Stimulated activated CD8-positive, alpha-beta memory T cell treated with anti-CD3 and anti-CD28 coated beads, Interleukin-12 subunit alpha, Interleukin-12 subunit beta, amount 100 ng/mL, for 1 hour (primary cell): ENCODE results near the gene GNG10.
"Not testable (repeated sequence)": the region's sequence is repeated elsewhere in the genome, so short reads cannot be mapped to it uniquely, and the experiment has no call there.

Experiments used
- DNase-seq: peaks from one replicate; pipeline ENCODE4 v3.0.0-alpha.2; 2020; ENCODE audit warnings: low read depth

The GNG10 gene

DNA sequence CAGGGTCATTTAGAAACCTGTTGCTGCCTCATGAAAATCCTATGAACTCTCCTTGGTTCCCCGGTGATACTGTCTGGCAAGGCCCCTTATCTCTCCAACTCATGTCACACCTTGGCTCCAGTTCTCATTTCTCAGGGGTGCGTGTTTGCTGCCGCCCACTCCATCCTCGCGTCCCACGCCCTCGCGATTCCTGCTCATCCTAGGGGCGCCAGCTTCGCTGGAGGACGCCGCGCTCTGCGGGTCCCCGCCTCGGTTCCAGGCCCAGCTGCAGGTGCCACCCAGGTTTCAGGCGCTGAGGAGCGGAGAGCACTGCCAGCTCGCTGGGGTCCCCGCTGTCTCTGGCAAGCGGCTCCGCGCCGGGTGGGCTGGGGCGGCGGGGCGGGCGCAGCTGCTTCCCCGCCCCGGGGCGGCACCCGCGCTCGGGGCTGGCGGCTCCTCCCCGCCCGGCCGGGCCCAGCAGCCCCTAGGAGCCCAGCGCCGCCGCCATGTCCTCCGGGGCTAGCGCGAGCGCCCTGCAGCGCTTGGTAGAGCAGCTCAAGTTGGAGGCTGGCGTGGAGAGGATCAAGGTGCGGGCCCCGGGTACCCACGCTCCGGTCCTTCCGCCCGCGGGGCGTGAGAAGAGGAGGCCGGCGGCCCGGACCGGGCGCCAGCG, at the start of gene GNG10:
Gene GNG10 (plus strand): TSS at position 456 of the 652 bp plus-strand sequence. CDS start 30 bp downstream, at position 486.
- DNase-seq, result peak; percentile 44

DNA sequence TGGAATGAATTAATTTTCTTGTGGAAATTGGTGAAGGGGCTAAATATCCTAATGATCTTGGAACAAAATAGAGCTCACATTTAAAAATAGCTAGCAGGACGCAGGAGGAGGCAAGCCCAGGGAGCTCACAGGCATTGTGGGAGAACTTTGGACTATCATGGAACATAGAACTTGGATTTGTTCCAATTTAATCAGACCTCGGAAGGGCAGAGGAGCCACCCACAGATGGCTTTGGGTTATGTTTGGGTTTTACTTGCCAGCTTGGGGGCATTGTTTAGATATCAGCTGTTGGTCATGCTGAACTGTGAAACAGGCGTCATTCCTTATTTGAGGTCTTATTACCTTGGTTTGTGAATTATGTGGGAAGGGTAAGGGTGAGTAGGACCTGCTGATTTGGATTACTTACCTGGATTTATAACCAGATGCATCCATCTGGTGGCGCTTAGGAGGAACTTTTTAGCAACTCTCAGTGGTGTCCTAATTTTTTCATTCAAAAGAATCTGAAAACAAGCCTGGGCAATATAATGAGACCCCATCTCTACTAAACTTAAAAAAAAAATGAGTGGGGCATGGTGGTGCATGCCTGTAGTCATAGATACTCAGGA, 47.9 kb upstream of the GNG10 start:
- DNase-seq, result no peak

DNA sequence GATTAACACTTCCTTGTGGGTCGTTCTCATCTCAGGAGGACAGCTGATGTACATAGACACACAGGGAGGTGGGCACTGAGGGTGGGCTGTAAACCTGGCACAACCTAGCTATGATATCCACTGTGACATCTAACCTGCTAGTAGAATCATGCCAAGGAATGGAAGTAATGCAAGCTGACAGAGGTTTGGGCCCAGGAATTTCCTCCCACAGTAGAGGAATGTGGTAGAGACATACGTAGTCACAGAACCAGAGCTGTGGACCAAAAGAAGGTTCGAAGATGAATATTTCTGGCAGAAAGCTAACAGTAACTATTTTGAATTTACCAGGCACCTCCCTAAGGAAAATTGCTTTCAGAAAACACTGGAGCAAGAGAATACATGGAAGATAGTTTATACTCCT, 45.5 kb upstream of the GNG10 start:
- no peak for DNase-seq

DNA sequence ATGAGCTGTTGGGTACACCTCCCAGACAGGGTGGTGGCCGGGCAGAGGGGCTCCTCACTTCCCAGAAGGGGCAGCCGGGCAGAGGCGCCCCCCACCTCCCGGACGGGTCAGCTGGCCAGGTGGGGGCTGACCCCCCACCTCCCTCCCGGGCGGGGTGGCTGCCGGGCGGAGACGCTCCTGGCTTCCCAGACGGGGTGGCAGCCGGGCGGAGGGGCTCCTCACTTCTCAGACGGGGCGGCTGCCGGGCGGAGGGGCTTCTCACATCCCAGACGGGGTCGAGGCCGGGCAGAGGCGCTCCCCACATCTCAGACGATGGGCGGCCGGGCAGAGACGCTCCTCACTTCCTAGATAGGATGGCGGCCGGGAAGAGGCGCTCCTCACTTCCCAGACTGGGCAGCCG, 44.1 kb upstream of the GNG10 start:
- DNase-seq, result not testable (repeated sequence)

DNA sequence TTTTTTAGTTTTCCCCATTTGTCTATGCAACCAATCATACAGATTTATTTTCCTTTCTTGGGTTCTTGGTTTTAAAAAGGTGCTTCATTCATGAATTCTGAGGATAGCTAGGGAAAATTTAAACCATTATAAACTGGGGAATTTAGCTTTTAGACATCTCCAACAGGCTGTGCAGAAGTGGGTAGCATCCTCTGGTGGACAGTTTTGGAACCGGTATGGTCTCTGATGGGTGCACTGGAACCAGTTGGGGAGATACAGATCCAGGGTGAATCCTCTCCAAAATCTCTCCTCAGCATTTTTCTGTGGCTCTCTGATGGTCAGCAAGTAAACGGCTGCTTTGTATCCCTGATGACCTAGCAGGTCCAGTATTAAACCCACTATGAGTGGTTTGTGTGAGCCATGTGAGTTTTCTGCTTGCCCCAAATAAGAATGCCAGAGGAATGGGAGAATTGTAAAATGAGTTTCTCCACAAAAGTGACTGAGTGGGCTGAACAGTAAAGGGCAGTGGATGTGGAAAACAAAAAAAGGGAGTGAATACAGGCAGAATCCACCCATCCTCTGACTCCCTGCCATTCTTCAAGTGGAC, 39.4 kb upstream of the GNG10 start:
- no peak for DNase-seq

DNA sequence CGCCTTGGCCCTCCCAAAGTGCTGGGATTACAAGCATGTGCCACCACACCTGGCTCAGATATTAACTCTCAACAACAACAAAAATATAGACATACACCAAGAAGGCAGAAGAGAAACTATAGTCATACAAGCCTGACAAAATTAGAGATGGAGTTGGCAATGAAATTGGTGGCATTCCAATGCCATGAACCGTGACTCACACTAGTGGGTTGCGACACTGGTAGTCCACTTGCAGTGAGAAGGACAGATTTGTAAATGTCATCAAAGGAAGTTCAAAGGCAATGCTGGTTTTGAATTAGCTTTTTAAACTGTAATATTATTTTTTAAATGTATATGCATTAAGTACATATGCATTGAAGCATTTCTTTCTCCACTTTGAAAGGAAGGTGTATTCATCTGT, 38.8 kb upstream of the GNG10 start:
- DNase-seq, result no peak

DNA sequence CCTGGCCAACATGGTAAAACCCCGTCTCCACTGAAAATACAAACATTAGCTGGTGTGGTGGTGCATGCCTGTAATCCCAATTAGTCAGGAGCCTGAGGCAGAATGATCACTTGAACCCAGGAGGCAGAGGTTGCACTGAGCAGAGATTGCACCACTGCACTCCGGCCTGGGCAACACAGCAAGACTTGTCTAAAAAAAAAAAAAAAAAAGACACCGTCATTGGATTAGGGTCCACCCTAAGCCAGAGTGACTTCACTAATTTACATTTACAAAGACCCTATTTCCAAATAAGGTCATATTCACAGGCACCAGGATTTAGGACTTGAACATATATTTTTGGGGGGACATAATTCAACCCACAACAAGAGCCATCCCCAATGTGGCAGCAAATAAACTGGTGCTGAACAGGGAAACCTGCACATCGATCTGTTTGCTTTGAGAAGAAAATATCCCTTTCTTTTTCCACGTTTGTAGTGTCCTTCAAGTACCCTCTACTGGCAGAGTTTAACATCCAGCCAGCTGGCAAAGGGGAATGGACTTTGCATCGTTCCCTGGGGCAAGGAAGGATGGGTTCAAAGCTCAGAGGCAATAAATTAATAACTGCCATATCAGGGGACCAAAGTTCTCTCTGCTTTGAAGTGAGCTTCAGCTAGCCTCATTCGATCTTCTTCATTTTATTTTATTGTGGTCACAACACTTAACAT, 34.0 kb upstream of the GNG10 start:
- no peak for DNase-seq

DNA sequence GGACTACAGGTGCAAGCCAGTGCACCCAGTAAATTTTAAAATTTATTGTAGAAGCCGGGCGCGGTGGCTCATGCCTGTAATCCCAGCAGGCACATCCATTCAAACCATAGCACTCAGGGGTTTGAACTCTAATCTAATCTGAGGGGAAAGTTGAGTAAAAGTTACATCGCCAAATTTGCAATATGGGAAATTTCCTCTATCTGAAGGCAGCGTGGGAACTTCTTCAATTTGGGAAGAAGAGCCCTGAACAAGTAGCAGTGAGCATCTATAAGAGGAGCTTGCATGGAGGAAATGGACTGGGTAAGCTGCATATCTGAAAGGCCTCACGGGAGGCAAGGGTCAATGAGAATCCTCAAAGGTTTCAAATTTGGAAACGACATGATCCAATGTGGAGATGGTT, 33.0 kb upstream of the GNG10 start:
- no peak for DNase-seq

DNA sequence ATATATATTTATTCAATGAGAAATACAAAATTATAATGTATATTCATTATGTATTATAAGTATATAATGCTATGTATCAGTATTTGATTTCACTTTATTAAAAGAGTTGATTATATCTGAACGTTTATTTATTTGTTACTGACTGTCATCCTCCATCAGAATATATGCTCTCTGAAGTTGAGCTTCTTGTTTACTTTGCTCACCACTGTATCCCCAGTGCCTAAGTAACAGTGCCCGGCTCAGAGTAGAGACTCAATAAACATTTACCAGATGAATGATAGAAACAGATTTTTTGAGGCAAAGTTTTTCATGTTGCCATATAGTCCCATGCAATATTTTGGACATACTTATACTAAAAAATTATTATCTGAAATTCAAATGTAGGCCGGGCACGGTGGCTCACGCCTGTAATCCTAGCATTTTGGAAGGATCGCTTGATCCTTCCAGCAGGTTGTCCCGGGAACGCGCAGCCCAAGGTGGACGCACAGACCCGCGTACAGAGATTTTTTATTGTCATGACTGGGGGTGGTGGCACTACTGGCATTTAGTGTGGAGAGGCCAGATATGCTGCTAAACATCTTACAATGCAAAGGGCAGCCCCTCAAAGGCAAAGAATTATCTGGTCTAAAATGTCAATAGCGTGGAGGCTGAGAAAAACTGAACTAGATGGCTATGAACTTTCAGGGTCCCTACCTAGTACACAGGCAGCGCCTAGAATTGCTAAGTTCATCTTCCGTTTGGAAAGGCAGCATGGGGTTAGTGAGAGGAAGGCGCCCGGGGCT, 31.0 kb upstream of the GNG10 start:
- no peak for DNase-seq

DNA sequence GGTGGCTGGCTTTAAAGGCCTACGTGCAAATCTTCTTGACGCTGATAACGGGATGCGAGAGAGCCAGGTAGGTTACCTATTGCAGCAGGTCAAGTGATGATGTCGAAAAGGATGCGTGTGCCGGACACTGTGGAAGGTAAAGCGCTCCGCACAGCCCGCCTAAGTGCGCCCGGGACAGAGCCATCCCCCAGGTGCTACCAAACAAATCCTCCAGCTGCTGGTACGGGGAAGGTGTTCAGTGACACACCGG, 30.5 kb upstream of the GNG10 start:
- DNase-seq, result no peak

DNA sequence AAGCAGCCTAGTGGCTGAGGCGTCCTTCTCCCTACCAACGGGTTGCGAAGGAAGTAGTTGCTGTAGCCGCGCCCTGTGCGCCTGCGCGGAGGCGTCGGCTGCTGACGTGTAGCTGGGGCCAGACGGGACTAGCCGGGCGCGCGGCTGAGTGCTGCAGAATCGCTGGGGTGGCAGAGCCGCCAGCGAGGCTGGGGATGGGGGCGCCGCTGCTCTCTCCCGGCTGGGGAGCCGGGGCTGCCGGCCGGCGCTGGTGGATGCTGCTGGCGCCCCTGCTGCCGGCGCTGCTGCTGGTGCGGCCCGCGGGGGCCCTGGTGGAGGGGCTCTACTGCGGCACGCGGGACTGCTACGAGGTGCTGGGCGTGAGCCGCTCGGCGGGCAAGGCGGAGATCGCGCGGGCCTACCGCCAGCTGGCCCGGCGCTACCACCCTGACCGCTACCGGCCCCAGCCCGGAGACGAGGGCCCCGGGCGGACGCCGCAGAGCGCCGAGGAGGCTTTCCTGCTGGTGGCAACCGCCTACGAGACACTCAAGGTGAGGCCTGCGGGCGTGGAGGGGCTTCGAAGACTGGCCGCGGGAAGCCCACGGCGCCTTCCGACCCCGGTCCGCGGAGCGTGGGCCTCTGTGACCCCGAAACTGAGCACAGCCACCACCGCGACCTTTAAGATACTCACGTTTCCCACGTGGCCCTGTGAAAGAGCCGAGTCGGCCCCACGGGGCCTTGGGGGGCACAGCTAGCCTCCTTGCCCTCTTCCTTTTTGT, 30.0 kb upstream of the GNG10 start, which contains the start of gene DNAJC25:
Gene DNAJC25 (plus strand): TSS at position 121 of the 758 bp plus-strand sequence. CDS start 74 bp downstream, at position 195.
- DNase-seq, result peak; percentile 94

DNA sequence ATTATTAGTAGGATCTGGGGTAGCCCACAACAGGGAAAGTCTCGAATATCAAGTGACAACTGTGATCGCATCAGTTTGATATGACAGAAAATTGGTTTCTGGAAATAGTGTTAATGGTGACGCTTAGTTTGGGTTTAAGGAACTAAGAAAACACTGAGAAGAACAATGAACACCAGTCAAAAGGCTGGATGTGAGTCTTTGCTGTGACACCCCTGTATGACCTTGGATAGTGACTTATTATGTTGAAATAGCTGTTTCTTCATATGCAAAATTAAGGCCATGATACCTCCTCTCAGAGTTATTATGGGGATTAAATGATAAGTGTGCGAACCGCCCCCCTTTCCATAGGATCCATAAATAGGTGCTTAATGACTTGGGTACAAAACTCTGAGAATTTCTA, 29.3 kb upstream of the GNG10 start:
- DNase-seq, result no peak

DNA sequence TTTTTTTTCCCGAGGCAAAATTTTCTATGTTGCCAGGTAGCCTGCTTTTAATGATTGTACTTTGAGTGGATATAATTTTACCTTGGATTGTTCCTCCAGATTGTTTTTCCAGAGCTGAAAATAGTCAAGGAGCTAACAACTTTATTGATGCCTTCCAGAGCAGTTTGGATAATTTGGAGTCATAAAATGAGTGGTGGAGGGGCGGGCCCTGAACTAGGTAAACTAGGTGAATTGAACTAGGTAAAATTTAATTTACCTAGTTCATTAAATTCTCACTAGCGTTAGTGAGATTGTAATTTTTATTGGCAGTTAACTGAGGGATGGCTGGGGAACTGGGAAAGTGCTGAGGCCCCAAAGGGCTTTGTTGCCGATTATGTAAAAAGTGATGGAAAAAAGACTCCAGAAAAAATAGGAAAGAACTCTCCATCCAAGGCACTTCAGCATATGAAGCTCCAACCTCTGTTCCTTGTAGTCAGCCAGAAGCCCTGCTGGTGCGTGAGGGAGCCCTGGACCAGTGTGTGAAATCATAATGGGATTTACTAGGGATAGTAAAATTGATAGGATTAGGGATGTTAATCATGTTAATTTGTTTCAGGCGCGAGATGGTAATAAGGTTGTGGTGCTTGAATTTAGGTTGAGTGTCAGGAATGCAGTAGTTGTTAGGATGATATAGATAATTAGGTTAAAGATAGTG, 28.6 kb upstream of the GNG10 start:
- DNase-seq, result no peak

DNA sequence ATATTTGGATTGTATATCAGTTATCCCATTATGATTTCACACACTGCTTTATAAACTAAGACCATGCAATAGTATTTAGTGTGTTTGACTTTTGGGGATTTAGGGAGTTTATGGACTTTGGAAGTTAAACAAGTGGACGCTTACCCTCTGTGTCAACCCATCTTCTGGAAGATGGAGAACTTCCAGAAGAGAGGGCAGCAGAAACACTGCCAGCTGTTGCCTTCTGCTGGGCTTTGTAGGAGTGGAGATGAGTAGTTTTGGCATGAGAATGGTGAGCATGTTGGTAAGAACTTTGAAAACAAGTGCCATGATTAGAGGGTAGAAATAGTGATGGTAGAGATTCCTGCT, 28.0 kb upstream of the GNG10 start:
- DNase-seq, result no peak

DNA sequence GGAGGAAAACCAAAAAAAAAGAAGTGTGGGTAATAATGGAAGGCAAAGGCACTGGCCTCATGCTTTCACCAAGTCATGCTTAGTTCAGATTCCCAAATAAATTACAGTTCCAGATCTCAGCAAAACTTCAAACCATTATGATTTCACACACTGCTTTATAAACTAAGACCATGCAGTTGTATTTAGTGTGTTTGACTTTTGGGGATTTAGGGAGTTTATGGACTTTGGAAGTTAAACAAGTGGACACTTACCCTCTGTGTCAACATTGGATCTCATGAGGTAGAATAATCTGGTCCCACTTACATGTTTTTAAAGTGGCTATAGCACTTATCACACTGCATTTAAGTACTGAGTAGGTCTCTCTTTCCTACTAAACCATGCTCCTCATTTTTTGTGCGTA, 26.5 kb upstream of the GNG10 start:
- DNase-seq, result no peak

DNA sequence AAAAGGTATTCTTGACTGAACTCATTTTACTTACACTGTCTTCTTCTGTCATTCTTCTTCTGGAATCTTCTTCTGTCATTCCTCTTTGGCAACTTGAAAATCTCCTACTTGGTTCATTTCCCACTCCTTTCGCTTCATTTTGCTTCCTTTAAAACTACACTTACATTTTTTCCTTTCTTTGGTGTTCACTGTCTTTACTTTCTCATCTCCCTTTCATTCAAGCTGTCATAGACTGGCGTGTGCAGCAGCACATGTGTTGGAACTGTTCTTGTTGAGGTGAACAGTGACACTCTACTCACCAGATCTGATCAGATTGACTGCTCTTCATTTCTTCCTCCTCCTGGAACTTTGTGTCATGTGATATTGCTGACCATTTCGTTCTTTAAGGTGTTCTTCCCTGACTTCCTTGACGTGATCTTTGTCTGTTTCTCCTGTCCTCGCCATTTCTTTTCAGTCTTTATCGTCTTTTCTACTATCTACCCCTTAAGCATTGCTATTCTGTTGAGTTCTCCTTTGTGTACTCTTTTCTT, 23.9 kb upstream of the GNG10 start:
- DNase-seq, result no peak

DNA sequence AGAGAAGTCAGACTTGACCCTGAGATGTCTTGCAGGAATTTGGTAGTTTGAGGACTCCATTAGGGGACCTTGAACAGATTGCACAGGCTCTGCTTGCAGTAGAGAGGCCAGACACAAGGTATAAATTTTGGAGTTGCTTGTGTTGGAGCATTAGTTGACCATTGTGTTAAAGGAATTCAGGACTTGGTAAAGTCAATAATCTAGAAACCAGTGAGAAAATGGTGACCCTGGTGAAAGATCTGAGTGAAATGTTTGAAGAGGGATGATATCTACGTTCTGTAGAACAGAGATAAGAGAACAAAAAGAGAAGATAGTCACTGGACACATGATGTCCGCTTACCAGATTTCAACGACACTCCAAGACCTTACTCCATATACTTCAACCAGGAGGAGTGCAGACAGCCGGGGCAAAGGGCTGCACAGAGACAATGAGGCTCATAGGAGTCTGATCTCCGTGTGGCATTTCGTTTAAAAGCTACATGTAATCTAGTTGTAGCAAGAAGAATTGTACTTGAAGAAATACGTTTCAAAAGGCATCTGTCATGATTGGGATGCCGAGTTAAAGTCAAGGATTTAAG, 17.1 kb upstream of the GNG10 start:
- DNase-seq, result no peak

DNA sequence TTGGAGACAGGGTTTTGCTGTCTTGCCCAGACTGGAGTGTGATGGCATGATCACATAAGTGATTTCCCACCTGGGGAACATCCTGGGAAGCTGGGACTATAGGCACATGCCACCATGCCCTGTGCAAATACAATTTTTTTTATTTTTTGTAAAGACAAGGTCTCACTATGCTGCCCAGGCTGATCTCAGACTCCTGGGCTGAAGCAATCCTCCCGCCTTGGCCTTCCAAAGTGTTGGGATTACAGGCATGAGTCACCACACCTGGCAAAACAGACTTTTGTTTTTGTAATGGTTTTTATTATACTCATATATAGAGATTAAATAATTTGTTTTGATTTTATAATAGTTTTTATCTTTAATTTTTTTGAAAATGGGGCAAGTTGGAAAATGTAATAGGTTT, 15.6 kb upstream of the GNG10 start:
- DNase-seq, result no peak

DNA sequence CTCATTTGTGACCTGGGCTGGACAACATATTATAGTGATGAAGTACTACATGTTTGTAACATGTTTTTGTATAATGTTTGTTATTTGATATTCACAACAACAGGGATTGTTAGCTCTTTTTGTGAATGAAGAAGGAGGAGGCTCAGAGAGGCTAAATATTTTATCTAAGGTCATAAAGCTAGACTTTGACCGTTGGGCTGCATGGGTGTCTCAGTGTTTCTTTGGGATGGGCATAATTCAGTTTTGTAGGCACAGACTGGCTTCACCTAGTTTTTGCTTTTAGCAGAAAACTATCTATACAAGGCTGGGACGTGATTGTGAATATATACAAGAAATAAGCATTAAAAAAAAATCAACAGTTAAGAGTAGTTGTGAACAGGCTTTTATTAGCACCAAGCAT, 15.0 kb upstream of the GNG10 start:
- DNase-seq, result no peak

DNA sequence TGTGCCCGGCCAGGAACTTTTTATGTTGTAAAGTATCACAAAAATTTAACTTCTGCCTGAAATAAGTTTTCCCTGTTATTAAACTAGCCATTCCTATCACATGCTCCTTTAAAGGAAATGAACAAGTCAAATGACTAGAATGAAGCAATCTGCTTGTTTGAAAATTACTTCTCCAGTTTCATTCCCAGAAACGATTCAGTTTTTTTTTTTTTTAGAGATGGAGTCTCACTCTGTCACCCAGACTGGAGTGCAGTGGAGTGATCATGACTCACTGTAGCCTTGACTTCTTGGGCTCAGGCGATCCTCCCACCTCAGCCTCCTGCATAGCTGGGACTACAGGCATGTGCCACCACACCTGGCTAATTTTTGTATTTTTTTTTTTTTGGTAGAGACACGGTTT, 13.3 kb upstream of the GNG10 start:
- no peak for DNase-seq

DNA sequence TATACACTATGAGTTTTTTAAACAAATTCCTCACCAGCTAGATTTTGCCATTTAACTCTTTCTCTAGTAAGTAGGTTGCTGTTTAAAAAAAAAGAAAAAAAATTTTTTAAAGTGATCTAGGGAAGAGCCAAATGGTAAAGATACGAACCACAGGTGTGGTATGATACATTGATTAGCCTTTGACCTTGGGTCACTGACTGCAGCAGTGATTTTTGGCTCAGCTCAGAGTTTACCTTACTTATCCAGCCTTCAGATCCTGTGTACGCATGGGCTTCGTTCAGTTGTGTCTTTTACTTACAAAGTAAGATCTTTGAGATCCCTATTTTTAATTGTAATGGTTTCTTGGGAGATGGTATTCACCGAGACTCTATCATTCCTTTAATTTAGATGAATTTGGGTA, 12.4 kb upstream of the GNG10 start:
- DNase-seq, result no peak
